H9 (cell line): ENCODE data around the gene ZDHHC13. TPM values are rescaled to one million over a fixed set of nuclear protein-coding genes. Genes with fewer than 3 reads are reported as not detected.

Source experiments
- DNase-seq: peaks from one replicate; pipeline ENCODE4 v3.0.0-alpha.2; 2017
- H2AFZ ChIP-seq: one replicate; pipeline ENCODE4 v1.6.1; 2013; ENCODE audit warnings: mild to moderate bottlenecking, low read length, control low read depth, moderate library complexity
- H2AK5ac ChIP-seq: 2 replicates; pipeline ENCODE4 v1.6.1; 2013; ENCODE audit warnings: low read length, control low read depth, mixed read lengths; ENCODE audit not compliant: insufficient read length
- H2BK120ac ChIP-seq: one replicate; pipeline ENCODE4 v1.6.1; 2013; ENCODE audit warnings: low read depth, mild to moderate bottlenecking, low read length, control low read depth, inconsistent platforms; ENCODE audit not compliant: poor library complexity, severe bottlenecking
- H2BK12ac ChIP-seq: 2 replicates; pipeline ENCODE4 v1.6.1; 2013; ENCODE audit warnings: low read length, control low read depth, mixed read lengths, low read depth; ENCODE audit not compliant: insufficient read length
- H2BK15ac ChIP-seq: 2 replicates; pipeline ENCODE4 v1.6.1; 2013; ENCODE audit warnings: low read depth, low read length, control low read depth
- H2BK20ac ChIP-seq: one replicate; pipeline ENCODE4 v1.6.1; 2013; ENCODE audit warnings: low read depth, mild to moderate bottlenecking, low read length, control low read depth, inconsistent platforms; ENCODE audit not compliant: poor library complexity, severe bottlenecking
- H2BK5ac ChIP-seq: 2 replicates; pipeline ENCODE4 v1.6.1; 2013; ENCODE audit warnings: low read length, control low read depth, mixed read lengths; ENCODE audit not compliant: insufficient read length
- H3K14ac ChIP-seq: 2 replicates; pipeline ENCODE4 v1.6.1; 2013; ENCODE audit warnings: low read length, control low read depth; ENCODE audit not compliant: insufficient read depth
- H3K18ac ChIP-seq: 2 replicates; pipeline ENCODE4 v1.6.1; 2013; ENCODE audit warnings: low read depth, mild to moderate bottlenecking, mixed read lengths, low read length, control low read depth; ENCODE audit not compliant: insufficient read length
- H3K23ac ChIP-seq: 2 replicates; pipeline ENCODE4 v1.6.1; 2013; ENCODE audit warnings: low read length, control low read depth, mixed read lengths, low read depth; ENCODE audit not compliant: insufficient read length
- H3K23me2 ChIP-seq: 2 replicates; pipeline ENCODE4 v1.6.1; 2013; ENCODE audit warnings: low read depth, mild to moderate bottlenecking, mixed read lengths, low read length, control low read depth; ENCODE audit not compliant: insufficient read length, poor library complexity, severe bottlenecking
- H3K27ac ChIP-seq: 2 replicates; pipeline ENCODE4 v1.5.1; 2013; ENCODE audit warnings: low read length, control low read depth, mixed read lengths, low read depth; ENCODE audit not compliant: insufficient read length
- H3K27me3 ChIP-seq: 2 replicates; pipeline ENCODE4 v1.6.1; 2013; ENCODE audit warnings: low read length, control low read depth, inconsistent platforms; ENCODE audit not compliant: insufficient read depth
- H3K4ac ChIP-seq: 2 replicates; pipeline ENCODE4 v1.6.1; 2013; ENCODE audit warnings: low read depth, mild to moderate bottlenecking, control low read depth, inconsistent platforms, low read length, moderate library complexity
- H3K4me1 ChIP-seq: 2 replicates; pipeline ENCODE4 v1.6.1; 2013; ENCODE audit warnings: low read length, control low read depth, inconsistent platforms; ENCODE audit not compliant: insufficient read depth
- H3K4me2 ChIP-seq: 2 replicates; pipeline ENCODE4 v1.6.1; 2013; ENCODE audit warnings: low read length, control low read depth, mixed read lengths; ENCODE audit not compliant: insufficient read length, insufficient read depth
- H3K56ac ChIP-seq: 2 replicates; pipeline ENCODE4 v1.6.1; 2013; ENCODE audit warnings: low read depth, mild to moderate bottlenecking, mixed read lengths, low read length, control low read depth; ENCODE audit not compliant: insufficient read length
- H3K79me1 ChIP-seq: 2 replicates; pipeline ENCODE4 v1.6.1; 2013; ENCODE audit warnings: low read depth, mild to moderate bottlenecking, moderate library complexity, low read length, control low read depth, inconsistent platforms; ENCODE audit not compliant: insufficient read depth, poor library complexity, severe bottlenecking
- H3K79me2 ChIP-seq: 2 replicates; pipeline ENCODE4 v1.6.1; 2013; ENCODE audit warnings: low read length, control low read depth, inconsistent platforms; ENCODE audit not compliant: insufficient read depth
- H3K9ac ChIP-seq: 2 replicates; pipeline ENCODE4 v1.6.1; 2013; ENCODE audit warnings: low read length, control low read depth, mixed read lengths; ENCODE audit not compliant: insufficient read length; ENCODE audit errors: extremely low read depth
- H3K9me3 ChIP-seq: one replicate; pipeline ENCODE4 v1.6.1; 2013; ENCODE audit warnings: low read depth, low read length, inconsistent platforms; ENCODE audit not compliant: control insufficient read depth
- H3T11ph ChIP-seq: one replicate; pipeline ENCODE4 v1.6.1; 2013; ENCODE audit warnings: mild to moderate bottlenecking, low read length, control low read depth, inconsistent platforms
- H4K20me1 ChIP-seq: one replicate; pipeline ENCODE4 v1.6.1; 2013; ENCODE audit not compliant: control insufficient read depth, insufficient read length, insufficient read depth
- H4K5ac ChIP-seq: 2 replicates; pipeline ENCODE4 v1.6.1; 2013; ENCODE audit warnings: low read depth, mild to moderate bottlenecking, mixed read lengths, low read length, control low read depth; ENCODE audit not compliant: insufficient read length
- H4K8ac ChIP-seq: replicated peaks from 2 replicates; pipeline ENCODE4 v1.6.1; 2013; ENCODE audit warnings: low read length, control low read depth, mixed read lengths, low read depth; ENCODE audit not compliant: insufficient read length
- H4K91ac ChIP-seq: 2 replicates; pipeline ENCODE4 v1.6.1; 2013; ENCODE audit warnings: low read depth, mild to moderate bottlenecking, moderate library complexity, mixed read lengths, low read length, control low read depth; ENCODE audit not compliant: insufficient read length
- H3K27ac Mint-ChIP-seq, 3 experiments: 2 replicates in 2 of 3; 3 replicates in 1 of 3; pipeline ENCODE4 v1.8.0; 2020 to 2021; ENCODE audit warnings: mixed read lengths in 3 of 3, mild to moderate bottlenecking in 1 of 3, moderate library complexity in 1 of 3
- H3K27me3 Mint-ChIP-seq: 2 replicates; pipeline ENCODE4 v1.8.0; 2021; ENCODE audit warnings: low read depth, mild to moderate bottlenecking, moderate library complexity, mixed read lengths
- H3K36me3 Mint-ChIP-seq, 3 experiments: 2 replicates in 2 of 3; 3 replicates in 1 of 3; pipeline ENCODE4 v1.8.0; 2020 to 2021; ENCODE audit warnings: low read depth in 3 of 3, mixed read lengths in 3 of 3; ENCODE audit not compliant: insufficient read depth in 1 of 3
- H3K4me1 Mint-ChIP-seq, 2 experiments: 2 replicates each; pipeline ENCODE4 v1.8.0; 2020; ENCODE audit warnings: mixed read lengths in 2 of 2
- H3K4me3 Mint-ChIP-seq, 2 experiments: 2 replicates in 1 of 2; 3 replicates in 1 of 2; pipeline ENCODE4 v1.8.0; 2020 to 2021; ENCODE audit warnings: mild to moderate bottlenecking in 2 of 2, mixed read lengths in 2 of 2, moderate library complexity in 1 of 2
- H3K9me3 Mint-ChIP-seq, 2 experiments: 2 replicates in 1 of 2; 3 replicates in 1 of 2; pipeline ENCODE4 v1.8.0; 2020; ENCODE audit warnings: mild to moderate bottlenecking in 2 of 2, mixed read lengths in 2 of 2, moderate library complexity in 1 of 2
- CTCF ChIP-seq: fragments of 200-600 bp; sonication (generic); conservative IDR thresholded peaks from 3 replicates; pipeline ENCODE4 v1.8.0; 2021; ENCODE audit warnings: antibody characterized with exemption, mild to moderate bottlenecking
- WGBS: extraction: QIAGEN DNeasy Blood & Tissue Kit; methylation state at CpG from one replicate; pipeline ENCODE4 v1.1.7; 2013; ENCODE audit warnings: missing lambda C conversion rate, low lambda C conversion rate, mixed read lengths; ENCODE audit not compliant: insufficient read length; ENCODE audit errors: extremely low coverage; 5-methylcytosine and 5-hydroxymethylcytosine counted together
- total RNA-seq: library from RNA; stranded (reverse); gene quantifications from 2 replicates; pipeline ENCODE4 v1.2.1, GENCODE V29; 2021

The ZDHHC13 gene
- total RNA-seq, 1 experiment from 2014 or later: 20.9 TPM

- Histone ChIP-seq H4K20me1 (no peaks in the 10 kb centered on the region), H2BK20ac (no peak within 1 kb of the TSS), H3K27me3 (no peaks in the 10 kb centered on the region), H3K23ac (no peak within 1 kb of the TSS), H3T11ph (no peak within 1 kb of the TSS), H3K4me2 (no peak within 1 kb of the TSS), H3K18ac (no peak within 1 kb of the TSS), H2BK15ac (no peak within 1 kb of the TSS), H3K4me1 (no peaks in the 10 kb centered on the region), H4K5ac (no peak within 1 kb of the TSS), H3K56ac (no peak within 1 kb of the TSS), H3K27ac (no peak within 1 kb of the TSS), H4K8ac (no peak within 1 kb of the TSS), H4K91ac (no peak within 1 kb of the TSS), H3K79me1 (no peaks in the 10 kb centered on the region), H3K9me3 (no peaks in the 10 kb centered on the region), H2AFZ (no peak within 1 kb of the TSS), H2BK12ac (no peak within 1 kb of the TSS), H3K23me2 (no peaks in the 10 kb centered on the region), H2BK120ac (no peak within 1 kb of the TSS), H3K9ac (no peak within 1 kb of the TSS), H2AK5ac (no peak within 1 kb of the TSS), H3K4ac (no peak within 1 kb of the TSS), H3K79me2 (no peaks in the 10 kb centered on the region), H3K14ac (no peak within 1 kb of the TSS), H2BK5ac (no peak within 1 kb of the TSS)
- Mint-ChIP-seq H3K4me3 (no peak within 1 kb of the TSS), H3K27me3 (peaks cover 5% of the 10 kb centered on the region; the same call in 1 of the 2 replicates), H3K36me3 (peaks cover 0 to 3% (median 0%) of the 10 kb centered on the region in 3 experiments; a peak in 1 of 7 replicates), H3K27ac (no peak within 1 kb of the TSS), H3K9me3 (peaks cover 0 to 7% of the 10 kb centered on the region in 2 experiments; a peak in 2 of 5 replicates), H3K4me1 (no peaks in the 10 kb centered on the region)
- WGBS: no CpG with 5 or more reads among the region's 7 CpGs
- TF ChIP-seq CTCF: no peak
- no peak for DNase-seq
These were observed 85.0 kb downstream of the ZDHHC13 start, which contains the start of gene CSRP3 for GRCh38 chr11:19201737-19202605. TSS of gene CSRP3 (minus strand) at chr11:19201983. CDS start at chr11:19192448, 9,535 bp downstream.
